NT2/D1 (cell line): ENCODE measurements around the gene SMARCE1.

Experiments used
- DNase-seq: peaks from one replicate; pipeline ENCODE4 v3.0.0-alpha.2; 2011; ENCODE audit warnings: low read depth, low spot score
- H3K27me3 ChIP-seq: 2 replicates; pipeline ENCODE4 v1.6.0; 2011; ENCODE audit warnings: mild to moderate bottlenecking; ENCODE audit not compliant: insufficient read length, insufficient read depth
- H3K36me3 ChIP-seq: 2 replicates; pipeline ENCODE4 v1.6.1; 2011; ENCODE audit warnings: mild to moderate bottlenecking, low read length, mixed read lengths; ENCODE audit not compliant: insufficient read depth, insufficient read length
- H3K4me1 ChIP-seq: 2 replicates; pipeline ENCODE4 v1.5.1; 2011; ENCODE audit not compliant: insufficient read depth, insufficient read length
- H3K4me3 ChIP-seq: 2 replicates; pipeline ENCODE4 v1.5.1; 2011; ENCODE audit warnings: low read depth; ENCODE audit not compliant: insufficient read length
- H3K9ac ChIP-seq: 2 replicates; pipeline ENCODE4 v1.6.0; 2011; ENCODE audit warnings: low read depth; ENCODE audit not compliant: insufficient read length
- H3K9me3 ChIP-seq: 2 replicates; pipeline ENCODE4 v1.5.1; 2011; ENCODE audit warnings: mild to moderate bottlenecking, low read length; ENCODE audit not compliant: insufficient read depth
- SUZ12 ChIP-seq: IDR thresholded peaks from 2 replicates; pipeline ENCODE4 v1.6.1; 2011; ENCODE audit not compliant: insufficient read length, insufficient read depth; ENCODE audit errors: extremely low read depth
- YY1 ChIP-seq: IDR thresholded peaks from 2 replicates; pipeline ENCODE4 v1.6.1; 2011; ENCODE audit not compliant: insufficient read length, insufficient read depth
- ZNF274 ChIP-seq: IDR thresholded peaks from 2 replicates; pipeline ENCODE4 v1.6.1; 2011; ENCODE audit warnings: mild to moderate bottlenecking, low read depth, low read length

The SMARCE1 gene

DNA sequence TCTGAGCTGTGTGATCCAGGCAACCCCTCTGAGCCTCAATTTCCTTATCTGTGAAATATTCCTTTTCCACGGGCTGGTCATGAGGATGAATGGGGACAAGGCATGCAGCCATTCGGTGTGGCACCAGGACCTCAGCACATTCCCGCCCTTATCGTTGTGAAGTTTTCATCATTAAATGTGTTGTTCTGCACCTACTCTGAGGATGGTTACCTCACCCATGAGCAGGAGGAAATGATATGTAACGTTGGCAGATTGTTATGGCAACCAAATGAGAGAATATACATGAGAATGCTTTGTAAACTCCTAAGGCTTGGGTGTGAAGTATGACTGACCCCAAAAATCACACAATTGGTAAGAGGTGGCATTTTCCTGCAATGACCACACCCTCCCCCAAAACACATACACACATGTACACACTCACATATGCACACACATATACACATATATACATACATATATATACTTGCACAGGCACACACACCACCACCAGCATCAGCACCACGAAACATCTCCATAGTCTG is 39.5 kb downstream of the SMARCE1 start:
- H3K9me3 ChIP-seq = no peaks in the 10 kb centered on the region
- H3K4me3 ChIP-seq = no peak overlapping the region
- H3K36me3 ChIP-seq = no peaks in the 10 kb centered on the region
- H3K4me1 ChIP-seq = no peaks in the 10 kb centered on the region
- no peak overlapping the region for H3K9ac ChIP-seq
- DNase-seq = no peak
- TF ChIP-seq SUZ12 (no peak), YY1 (no peak), ZNF274 (no peak)
- no peaks in the 10 kb centered on the region for H3K27me3 ChIP-seq

DNA sequence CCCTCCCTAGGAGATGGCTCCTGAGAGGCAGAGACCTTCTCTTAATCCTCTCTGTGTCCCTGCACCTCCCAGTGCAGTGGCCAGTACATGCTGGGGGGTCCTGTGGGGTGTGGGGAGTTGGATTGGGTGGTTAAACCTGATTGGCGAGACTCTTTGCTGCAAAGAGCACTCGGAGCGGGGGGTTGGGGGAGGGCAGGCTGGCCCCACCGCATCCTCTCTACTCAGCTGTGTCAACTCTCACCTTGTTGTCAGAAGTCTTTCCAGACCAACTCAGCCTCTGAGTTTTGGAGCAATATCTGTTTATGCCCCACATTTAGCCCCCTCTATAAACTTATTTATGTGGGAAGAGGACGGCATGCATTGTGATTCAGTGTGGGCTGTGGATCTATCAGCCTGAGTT is 40.0 kb downstream of the SMARCE1 start:
- Histone ChIP-seq H3K9me3 (no peaks in the 10 kb centered on the region), H3K36me3 (no peaks in the 10 kb centered on the region), H3K4me1 (no peaks in the 10 kb centered on the region), H3K27me3 (no peaks in the 10 kb centered on the region), H3K9ac (peak overlapping the region; percentile 11), H3K4me3 (no peak overlapping the region)
- no peak for DNase-seq
- TF ChIP-seq YY1 = no peak
- no peak for TF ChIP-seq SUZ12
- no peak for TF ChIP-seq ZNF274

GRCh38 chr17:40606548-40607353 is 40.9 kb downstream of the SMARCE1 start:
- DNase-seq = no peak
- Histone ChIP-seq H3K4me1 (no peaks in the 10 kb centered on the region), H3K9ac (no peak overlapping the region), H3K4me3 (no peak overlapping the region), H3K36me3 (no peaks in the 10 kb centered on the region), H3K9me3 (no peaks in the 10 kb centered on the region), H3K27me3 (no peaks in the 10 kb centered on the region)
- TF ChIP-seq SUZ12 = no peak
- no peak for TF ChIP-seq ZNF274
- no peak for TF ChIP-seq YY1

- TF ChIP-seq YY1 (no peak), SUZ12 (no peak), ZNF274 (no peak)
- Histone ChIP-seq H3K4me3 (no peak overlapping the region), H3K9ac (no peak overlapping the region), H3K36me3 (no peaks in the 10 kb centered on the region), H3K4me1 (no peaks in the 10 kb centered on the region), H3K27me3 (no peaks in the 10 kb centered on the region), H3K9me3 (no peaks in the 10 kb centered on the region)
- no peak for DNase-seq
Measured at GRCh38 chr17:40605306-40605705, 42.3 kb downstream of the SMARCE1 start.

DNA sequence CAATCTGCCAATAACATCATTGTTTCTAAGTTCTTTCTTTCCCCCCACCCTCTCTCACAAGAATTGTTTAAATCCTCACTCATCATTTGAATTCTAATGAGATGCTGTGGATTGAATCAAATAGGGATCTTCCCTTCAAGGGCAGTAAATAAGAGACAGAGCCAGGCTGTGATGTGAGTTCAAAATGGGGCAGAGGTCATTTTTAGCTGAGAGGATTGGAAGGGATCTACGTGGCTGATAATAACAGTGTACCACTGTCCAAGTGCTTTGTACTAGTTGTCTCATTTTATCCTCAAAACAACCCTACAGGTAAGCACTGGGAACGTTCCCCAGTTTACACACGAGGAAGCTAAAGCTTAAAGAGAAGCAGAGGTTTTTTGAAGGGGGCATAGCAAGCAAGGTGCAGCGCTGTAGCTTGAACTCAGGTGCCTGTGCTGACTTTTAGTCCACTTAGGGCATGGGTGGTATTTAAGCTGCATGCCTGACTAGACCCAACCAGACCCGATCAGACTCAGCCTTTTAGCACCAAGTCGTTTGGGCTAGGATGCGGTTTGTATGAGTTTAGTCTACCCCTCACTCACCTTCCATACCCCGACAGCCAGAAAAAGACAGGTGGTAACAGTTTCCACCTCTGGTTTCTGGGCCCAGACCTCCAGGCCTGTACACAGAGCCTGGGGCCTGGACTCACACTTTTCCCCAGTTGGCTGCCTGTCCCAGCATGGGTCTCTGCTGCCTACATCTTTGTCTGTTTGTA is 43.1 kb downstream of the SMARCE1 start:
- TF ChIP-seq SUZ12 (no peak), YY1 (no peak), ZNF274 (no peak)
- Histone ChIP-seq H3K4me1 (no peaks in the 10 kb centered on the region), H3K4me3 (no peak overlapping the region), H3K27me3 (no peaks in the 10 kb centered on the region), H3K9me3 (no peaks in the 10 kb centered on the region), H3K9ac (no peak overlapping the region), H3K36me3 (no peaks in the 10 kb centered on the region)
- DNase-seq = no peak

GRCh38 chr17:40602445-40603443 is 44.9 kb downstream of the SMARCE1 start:
- Histone ChIP-seq H3K27me3 (no peaks in the 10 kb centered on the region), H3K4me1 (no peaks in the 10 kb centered on the region), H3K4me3 (no peak overlapping the region), H3K9ac (no peak overlapping the region), H3K36me3 (no peaks in the 10 kb centered on the region), H3K9me3 (no peaks in the 10 kb centered on the region)
- no peak for DNase-seq
- no peak for TF ChIP-seq ZNF274
- TF ChIP-seq SUZ12 = no peak
- TF ChIP-seq YY1 = no peak
